Hepatocyte (in vitro differentiated cells): ENCODE results near the gene B3GNT3.

ENCODE experiments used
- CTCF ChIP-seq: fragments of 200-600 bp; sonication (generic); IDR thresholded peaks from 2 replicates; pipeline ENCODE4 v1.5.1; 2016; ENCODE audit warnings: antibody characterized with exemption, mild to moderate bottlenecking; ENCODE audit not compliant: poor library complexity
- EZH2 ChIP-seq: fragments of 200-600 bp; sonication (generic); IDR thresholded peaks from 2 replicates; pipeline ENCODE4 v1.6.1; 2016; ENCODE audit warnings: antibody characterized with exemption, mild to moderate bottlenecking, borderline replicate concordance
- EZH2phosphoT487 ChIP-seq: fragments of 200-600 bp; sonication (generic); IDR thresholded peaks from one replicate; pipeline ENCODE4 v1.6.1; 2018; ENCODE audit warnings: antibody characterized with exemption, mild to moderate bottlenecking, low read depth, moderate library complexity; ENCODE audit not compliant: unreplicated experiment, severe bottlenecking

- TF ChIP-seq EZH2phosphoT487 (no peak), CTCF (no peak), EZH2 (no peak)
These were observed 43.0 kb downstream of the B3GNT3 start for GRCh38 chr19:17837972-17838371.
